ENCODE data around the gene LCN10. TPM values are rescaled to one million over a fixed set of nuclear protein-coding genes. Genes with fewer than 3 reads are reported as not detected.
A peak's percentile ranks its signal among the peaks of the same experiment; 100 is the strongest.

Gene LCN10
- total RNA-seq, 3 donors from 2014 or later (not counting 1 experiment from before 2014, with no cell fraction given), result not detected

- Histone ChIP-seq H3K4me1 (ENCODE audit: control insufficient read depth, insufficient read depth, low read length) (peaks cover 27% of the 10 kb centered on the region), H3K9me3 (ENCODE audit: control insufficient read depth, insufficient read depth, low read length) (no peaks in the 10 kb centered on the region), H3K27me3 (ENCODE audit: control insufficient read depth, insufficient read depth, low read length) (peaks cover 5% of the 10 kb centered on the region), H3K4me3 (ENCODE audit: low read length) (no peak overlapping the region), H3K36me3 (ENCODE audit: control insufficient read depth, insufficient read depth, low read length) (no peaks in the 10 kb centered on the region), H3K27ac (ENCODE audit: low read length) (no peak overlapping the region)
- 54% methylated on average over 9 of the region's 9 CpGs for WGBS (ENCODE audit: insufficient coverage)
- TF ChIP-seq, protein P1, sequence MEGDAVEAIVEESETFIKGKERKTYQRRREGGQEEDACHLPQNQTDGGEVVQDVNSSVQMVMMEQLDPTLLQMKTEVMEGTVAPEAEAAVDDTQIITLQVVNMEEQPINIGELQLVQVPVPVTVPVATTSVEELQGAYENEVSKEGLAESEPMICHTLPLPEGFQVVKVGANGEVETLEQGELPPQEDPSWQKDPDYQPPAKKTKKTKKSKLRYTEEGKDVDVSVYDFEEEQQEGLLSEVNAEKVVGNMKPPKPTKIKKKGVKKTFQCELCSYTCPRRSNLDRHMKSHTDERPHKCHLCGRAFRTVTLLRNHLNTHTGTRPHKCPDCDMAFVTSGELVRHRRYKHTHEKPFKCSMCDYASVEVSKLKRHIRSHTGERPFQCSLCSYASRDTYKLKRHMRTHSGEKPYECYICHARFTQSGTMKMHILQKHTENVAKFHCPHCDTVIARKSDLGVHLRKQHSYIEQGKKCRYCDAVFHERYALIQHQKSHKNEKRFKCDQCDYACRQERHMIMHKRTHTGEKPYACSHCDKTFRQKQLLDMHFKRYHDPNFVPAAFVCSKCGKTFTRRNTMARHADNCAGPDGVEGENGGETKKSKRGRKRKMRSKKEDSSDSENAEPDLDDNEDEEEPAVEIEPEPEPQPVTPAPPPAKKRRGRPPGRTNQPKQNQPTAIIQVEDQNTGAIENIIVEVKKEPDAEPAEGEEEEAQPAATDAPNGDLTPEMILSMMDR (IDR thresholded peaks at IDR 0.05), result no peak
- intact Hi-C loops (cut with micrococcal nuclease), result no loop called here
- Mint-ChIP-seq H3K4me1 (peaks cover 7 to 8% of the 10 kb centered on the region in 2 donors), H3K27me3 (ENCODE audit: low read depth in 2 of 2) (peaks cover 12 to 14% of the 10 kb centered on the region in 2 donors), H3K4me3 (no peak overlapping the region), H3K9me3 (no peaks in the 10 kb centered on the region), H3K36me3 (no peaks in the 10 kb centered on the region), H3K27ac (no peak overlapping the region)
- DNase-seq (no peak), ATAC-seq (no peak)
These were observed 46.2 kb downstream of the LCN10 start for GRCh38 chr9:136696502-136696901.

- Mint-ChIP-seq H3K27me3 (ENCODE audit: low read depth in 2 of 2) (peaks cover 11 to 12% of the 10 kb centered on the region in 2 donors), H3K9me3 (no peaks in the 10 kb centered on the region), H3K4me1 (peaks cover 1 to 3% of the 10 kb centered on the region in 2 donors), H3K27ac (peak overlapping the region in 1 of 2 donors; percentile 13), H3K36me3 (no peaks in the 10 kb centered on the region), H3K4me3 (no peak overlapping the region)
- 58% methylated on average over 23 of the region's 23 CpGs for whole genome bisulfite sequencing (ENCODE audit: insufficient coverage)
- Histone ChIP-seq H3K27ac (ENCODE audit: low read length) (no peak overlapping the region), H3K4me1 (ENCODE audit: control insufficient read depth, insufficient read depth, low read length) (peaks cover 21% of the 10 kb centered on the region), H3K4me3 (ENCODE audit: low read length) (no peak overlapping the region), H3K36me3 (ENCODE audit: control insufficient read depth, insufficient read depth, low read length) (no peaks in the 10 kb centered on the region), H3K27me3 (ENCODE audit: control insufficient read depth, insufficient read depth, low read length) (peaks cover 4% of the 10 kb centered on the region), H3K9me3 (ENCODE audit: control insufficient read depth, insufficient read depth, low read length) (no peaks in the 10 kb centered on the region)
- intact Hi-C loops (cut with micrococcal nuclease), result no loop called here
- no peak for ATAC-seq
- no peak for DNase-seq
- TF ChIP-seq, protein P1 (IDR thresholded peaks at IDR 0.05), result no peak
These were observed 46.8 kb downstream of the LCN10 start for GRCh38 chr9:136695955-136696354.

- whole genome bisulfite sequencing (ENCODE audit: insufficient coverage), result 85% methylated on average over 10 of the region's 10 CpGs
- intact Hi-C loops (cut with micrococcal nuclease), result no loop called here
- Histone ChIP-seq H3K27ac (ENCODE audit: low read length) (no peak overlapping the region), H3K9me3 (ENCODE audit: control insufficient read depth, insufficient read depth, low read length) (no peaks in the 10 kb centered on the region), H3K4me3 (ENCODE audit: low read length) (no peak overlapping the region), H3K4me1 (ENCODE audit: control insufficient read depth, insufficient read depth, low read length) (peaks cover 16% of the 10 kb centered on the region), H3K36me3 (ENCODE audit: control insufficient read depth, insufficient read depth, low read length) (no peaks in the 10 kb centered on the region), H3K27me3 (ENCODE audit: control insufficient read depth, insufficient read depth, low read length) (peaks cover 4% of the 10 kb centered on the region)
- H3K27ac Mint-ChIP-seq, result no peak overlapping the region
- no peak for DNase-seq
- no peaks in the 10 kb centered on the region for H3K36me3 Mint-ChIP-seq
- no peaks in the 10 kb centered on the region for H3K9me3 Mint-ChIP-seq
- H3K27me3 Mint-ChIP-seq (ENCODE audit: low read depth in 2 of 2), result peaks cover 11 to 12% of the 10 kb centered on the region in 2 donors
- no peaks in the 10 kb centered on the region for H3K4me1 Mint-ChIP-seq
- H3K4me3 Mint-ChIP-seq, result no peak overlapping the region
- no peak for ATAC-seq
- TF ChIP-seq, protein P1 (IDR thresholded peaks at IDR 0.05), result no peak
These were observed 47.3 kb downstream of the LCN10 start for GRCh38 chr9:136695435-136695895.

DNA sequence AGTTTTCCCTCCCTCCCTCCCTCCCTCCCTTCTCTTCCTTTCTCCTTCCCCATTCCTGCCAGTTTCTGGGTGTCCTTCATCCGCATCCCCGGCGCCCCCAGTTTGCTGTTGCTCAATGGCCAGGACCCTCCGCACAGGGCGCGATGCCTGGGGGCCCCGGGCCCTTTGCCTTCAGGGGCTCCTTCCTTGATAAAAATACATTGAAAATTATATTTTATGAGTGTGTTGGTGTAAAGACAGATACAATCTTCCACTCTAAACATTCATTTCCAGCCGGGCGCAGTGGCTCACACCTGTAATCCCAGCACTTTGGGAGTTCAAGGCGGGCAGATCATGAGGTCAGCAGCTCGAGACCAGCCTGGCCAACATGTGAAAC is 47.9 kb downstream of the LCN10 start:
- Mint-ChIP-seq H3K9me3 (no peaks in the 10 kb centered on the region), H3K36me3 (no peaks in the 10 kb centered on the region), H3K4me3 (no peak overlapping the region), H3K27ac (no peak overlapping the region), H3K4me1 (no peaks in the 10 kb centered on the region), H3K27me3 (ENCODE audit: low read depth in 2 of 2) (peaks cover 6 to 12% of the 10 kb centered on the region in 2 donors)
- H3K36me3 ChIP-seq (ENCODE audit: control insufficient read depth, insufficient read depth, low read length), result no peaks in the 10 kb centered on the region
- DNase-seq (no peak), ATAC-seq (no peak)
- H3K4me3 ChIP-seq (ENCODE audit: low read length), result no peak overlapping the region
- WGBS (ENCODE audit: insufficient coverage), result 95% methylated on average over 10 of the region's 11 CpGs
- H3K27me3 ChIP-seq (ENCODE audit: control insufficient read depth, insufficient read depth, low read length), result no peaks in the 10 kb centered on the region
- no peak overlapping the region for H3K27ac ChIP-seq (ENCODE audit: low read length)
- intact Hi-C loops (cut with micrococcal nuclease), result no loop called here
- peaks cover 12% of the 10 kb centered on the region for H3K4me1 ChIP-seq (ENCODE audit: control insufficient read depth, insufficient read depth, low read length)
- H3K9me3 ChIP-seq (ENCODE audit: control insufficient read depth, insufficient read depth, low read length), result no peaks in the 10 kb centered on the region
- TF ChIP-seq, protein P1 (IDR thresholded peaks at IDR 0.05), result no peak

Measured in natural killer cell (primary cell).